HG03457 (cell line): ENCODE data around the gene ZCCHC13.
"Not testable (repeated sequence)": the region's sequence is repeated elsewhere in the genome, so short reads cannot be mapped to it uniquely, and the experiment has no call there.

ENCODE experiments used
- ATAC-seq: cut with Tn5 transposase; IDR thresholded peaks from one replicate; pipeline ENCODE4 v1.9.1; 2021; ENCODE audit warnings: moderate number of reproducible peaks; ENCODE audit not compliant: unreplicated experiment

Gene ZCCHC13

GRCh38 chrX:74304016-74304415 is at the start of gene ZCCHC13:
ZCCHC13 (plus strand) TSS chrX:74304180; CDS start chrX:74304267, 87 bp downstream.
- no peak for ATAC-seq

GRCh38 chrX:74258111-74258510 is 45.9 kb upstream of the ZCCHC13 start:
- ATAC-seq, result not testable (repeated sequence)

- ATAC-seq, result no peak
Observed at GRCh38 chrX:74259885-74260491, 44.0 kb upstream of the ZCCHC13 start.

GRCh38 chrX:74262452-74263209 is 41.3 kb upstream of the ZCCHC13 start:
- ATAC-seq, result no peak

- ATAC-seq, result no peak
Observed at GRCh38 chrX:74270393-74270792, 33.6 kb upstream of the ZCCHC13 start.

- ATAC-seq, result no peak
Observed at GRCh38 chrX:74272230-74272629, 31.8 kb upstream of the ZCCHC13 start.

- ATAC-seq, result no peak
Observed at GRCh38 chrX:74274516-74274915, 29.5 kb upstream of the ZCCHC13 start.

GRCh38 chrX:74277320-74277719 is 26.7 kb upstream of the ZCCHC13 start:
- ATAC-seq, result no peak

GRCh38 chrX:74277846-74278245 is 26.1 kb upstream of the ZCCHC13 start:
- no peak for ATAC-seq

GRCh38 chrX:74280759-74281158 is 23.2 kb upstream of the ZCCHC13 start:
- ATAC-seq, result peak; percentile 71

GRCh38 chrX:74284391-74284952 is 19.5 kb upstream of the ZCCHC13 start:
- no peak for ATAC-seq

- no peak for ATAC-seq
Observed at GRCh38 chrX:74286950-74287740, 16.8 kb upstream of the ZCCHC13 start.

- no peak for ATAC-seq
Observed at GRCh38 chrX:74291577-74291963, 12.4 kb upstream of the ZCCHC13 start.

- ATAC-seq, result peak; percentile 88
Observed at GRCh38 chrX:74291964-74292807, 11.8 kb upstream of the ZCCHC13 start.

- no peak for ATAC-seq
Observed at GRCh38 chrX:74292808-74293123, 11.2 kb upstream of the ZCCHC13 start.

GRCh38 chrX:74293343-74293946 is 10.5 kb upstream of the ZCCHC13 start:
- no peak for ATAC-seq

GRCh38 chrX:74295101-74295500 is 8.9 kb upstream of the ZCCHC13 start:
- no peak for ATAC-seq

GRCh38 chrX:74297766-74298165 is 6.2 kb upstream of the ZCCHC13 start:
- ATAC-seq, result no peak

- ATAC-seq, result no peak
Observed at GRCh38 chrX:74300869-74301268, 3.1 kb upstream of the ZCCHC13 start.

- no peak for ATAC-seq
Observed at GRCh38 chrX:74318672-74319071, 14.7 kb downstream of the ZCCHC13 start.
